DND-41 (cell line): ENCODE results near the gene CTTN.

Experiments
- EZH2 ChIP-seq: IDR thresholded peaks from 3 replicates; pipeline ENCODE4 v1.6.1; 2012; ENCODE audit warnings: borderline replicate concordance, low read depth, mild to moderate bottlenecking, moderate library complexity, low read length, inconsistent platforms; ENCODE audit not compliant: severe bottlenecking
- TF ChIP-seq, protein P1 (sequence below): IDR thresholded peaks from 2 replicates; pipeline ENCODE4 v1.5.1; 2012; ENCODE audit warnings: borderline replicate concordance, low read length, moderate library complexity, mild to moderate bottlenecking; ENCODE audit not compliant: poor library complexity, severe bottlenecking; ENCODE audit errors: extremely low read depth

DNA sequence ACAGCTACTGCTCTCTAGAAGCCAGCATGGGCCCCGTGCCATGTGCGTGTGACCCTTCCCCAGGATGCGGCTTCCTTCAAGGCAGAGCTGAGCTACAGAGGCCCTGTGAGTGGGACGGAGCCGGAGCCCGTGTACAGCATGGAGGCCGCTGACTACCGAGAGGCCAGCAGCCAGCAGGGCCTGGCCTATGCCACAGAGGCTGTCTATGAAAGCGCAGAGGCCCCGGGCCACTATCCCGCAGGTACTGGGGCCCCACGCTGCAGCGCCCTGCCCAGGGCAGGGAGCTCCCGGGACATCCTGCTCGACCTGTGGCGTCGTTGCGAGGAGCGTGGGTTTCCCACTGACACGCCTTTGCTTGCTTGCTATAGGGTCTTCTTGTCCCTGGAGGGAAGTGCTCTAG, 34.7 kb downstream of the CTTN start:
- TF ChIP-seq, protein P1, sequence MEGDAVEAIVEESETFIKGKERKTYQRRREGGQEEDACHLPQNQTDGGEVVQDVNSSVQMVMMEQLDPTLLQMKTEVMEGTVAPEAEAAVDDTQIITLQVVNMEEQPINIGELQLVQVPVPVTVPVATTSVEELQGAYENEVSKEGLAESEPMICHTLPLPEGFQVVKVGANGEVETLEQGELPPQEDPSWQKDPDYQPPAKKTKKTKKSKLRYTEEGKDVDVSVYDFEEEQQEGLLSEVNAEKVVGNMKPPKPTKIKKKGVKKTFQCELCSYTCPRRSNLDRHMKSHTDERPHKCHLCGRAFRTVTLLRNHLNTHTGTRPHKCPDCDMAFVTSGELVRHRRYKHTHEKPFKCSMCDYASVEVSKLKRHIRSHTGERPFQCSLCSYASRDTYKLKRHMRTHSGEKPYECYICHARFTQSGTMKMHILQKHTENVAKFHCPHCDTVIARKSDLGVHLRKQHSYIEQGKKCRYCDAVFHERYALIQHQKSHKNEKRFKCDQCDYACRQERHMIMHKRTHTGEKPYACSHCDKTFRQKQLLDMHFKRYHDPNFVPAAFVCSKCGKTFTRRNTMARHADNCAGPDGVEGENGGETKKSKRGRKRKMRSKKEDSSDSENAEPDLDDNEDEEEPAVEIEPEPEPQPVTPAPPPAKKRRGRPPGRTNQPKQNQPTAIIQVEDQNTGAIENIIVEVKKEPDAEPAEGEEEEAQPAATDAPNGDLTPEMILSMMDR, result no peak
- no peak for TF ChIP-seq EZH2
